Activated CD4-positive, alpha-beta T cell treated with anti-CD3 and anti-CD28 coated beads for 36 hours (primary cell): ENCODE data around the gene SRRD. TPM values are rescaled to one million over a fixed set of nuclear protein-coding genes. Genes with fewer than 3 reads are reported as not detected.
A peak's percentile ranks its signal among the peaks of the same experiment; 100 is the strongest.

Experiments used
- ATAC-seq: fragments of 200-7000 bp; cut with Tn5 transposase; one replicate; pipeline ENCODE4 v1.10.0; 2021; ENCODE audit warnings: mild to moderate bottlenecking, moderate library complexity
- CTCF ChIA-PET: fragments of 350-600 bp; sonication (Branson Sonifier 250); formaldehyde crosslinking; loops from one replicate; lab custom pipeline; 2021; ENCODE audit warnings: antibody characterized with exemption; lab: Charles Lee
- POLR2A ChIA-PET: fragments of 350-600 bp; sonication (Branson Sonifier 250); formaldehyde crosslinking; loops from one replicate; lab custom pipeline; 2021; ENCODE audit warnings: antibody characterized with exemption, inconsistent platforms; lab: Charles Lee
- DNase-seq: peaks from one replicate; pipeline ENCODE4 v3.0.0-alpha.2; 2020
- H3K27ac Mint-ChIP-seq: one replicate; pipeline ENCODE4 v1.8.0; 2021; ENCODE audit warnings: mixed read lengths
- H3K27me3 Mint-ChIP-seq: one replicate; pipeline ENCODE4 v1.8.0; 2021; ENCODE audit warnings: mixed read lengths
- H3K36me3 Mint-ChIP-seq: one replicate; pipeline ENCODE4 v1.8.0; 2021; ENCODE audit warnings: low read depth, mixed read lengths
- H3K4me1 Mint-ChIP-seq: one replicate; pipeline ENCODE4 v1.8.0; 2021; ENCODE audit warnings: mixed read lengths
- H3K4me3 Mint-ChIP-seq: one replicate; pipeline ENCODE4 v1.8.0; 2021; ENCODE audit warnings: mild to moderate bottlenecking, moderate library complexity, mixed read lengths
- H3K9me3 Mint-ChIP-seq: one replicate; pipeline ENCODE4 v1.8.0; 2021; ENCODE audit warnings: low read depth, mixed read lengths
- intact Hi-C, 2 experiments: fragments of 100-400 bp; cut with DNase I in 1 of 2; cut with micrococcal nuclease in 1 of 2; formaldehyde crosslinking; loops; one replicate each; pipeline versions ENCODE4 v1.14.2 to v1.15.1; 2022 to 2024; cut with DNase I, micrococcal nuclease
- total RNA-seq, 2 experiments: library from RNA; stranded (reverse); gene quantifications; one replicate each; pipeline ENCODE4 v1.2.3, GENCODE V29; 2021

The SRRD gene
- total RNA-seq, 2 experiments from 2014 or later, result 17.5 to 28.5 TPM

- Mint-ChIP-seq H3K9me3 (no peaks in the 10 kb centered on the region), H3K4me1 (peaks cover 15% of the 10 kb centered on the region), H3K36me3 (peaks cover 14% of the 10 kb centered on the region), H3K27me3 (no peaks in the 10 kb centered on the region), H3K4me3 (no peak overlapping the region), H3K27ac (no peak overlapping the region)
- CTCF ChIA-PET, result interaction anchor here (0.7 to 1.2 kb wide), 2 partner anchors 14 to 175 kb away, joined by 3 to 6 read pairs; no protein-coding TSS in a partner anchor
- POLR2A ChIA-PET, result no interaction called here
- intact Hi-C loops, result no loop called here
- ATAC-seq (no peak), DNase-seq (no peak)
Measured at GRCh38 chr22:26536056-26536761, 52.5 kb downstream of the SRRD start.

- ChIA-PET CTCF (interaction anchor here (0.7 to 1.2 kb wide), 2 partner anchors 14 to 175 kb away, joined by 3 to 6 read pairs; no protein-coding TSS in a partner anchor), POLR2A (no interaction called here)
- H3K36me3 Mint-ChIP-seq, result peaks cover 13% of the 10 kb centered on the region
- no peak for DNase-seq
- H3K4me1 Mint-ChIP-seq, result peaks cover 15% of the 10 kb centered on the region
- H3K27ac Mint-ChIP-seq, result no peak overlapping the region
- no peaks in the 10 kb centered on the region for H3K9me3 Mint-ChIP-seq
- ATAC-seq, result no peak
- H3K27me3 Mint-ChIP-seq, result no peaks in the 10 kb centered on the region
- intact Hi-C loops, result no loop called here
- no peak overlapping the region for H3K4me3 Mint-ChIP-seq
Measured at GRCh38 chr22:26536762-26537134, 53.1 kb downstream of the SRRD start.

DNA sequence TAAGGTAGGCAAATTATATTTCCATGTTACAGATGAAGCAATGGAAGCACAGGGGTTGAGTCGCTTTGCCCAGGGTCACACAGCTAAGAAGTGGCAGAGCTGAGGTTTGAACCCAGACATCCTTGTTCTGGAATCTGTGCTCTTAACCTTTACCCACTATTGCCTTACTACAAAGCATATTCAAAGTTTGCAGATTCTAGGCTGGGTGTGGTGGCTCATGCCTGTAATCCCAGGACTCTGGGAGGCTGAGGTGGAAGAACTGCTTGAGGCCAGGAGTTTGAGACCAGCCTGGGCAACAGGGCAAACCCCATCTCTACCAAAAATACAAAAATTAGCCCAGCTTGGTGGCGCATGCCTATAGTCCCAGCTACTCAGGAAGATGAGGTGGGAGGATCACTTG, 56.4 kb downstream of the SRRD start:
- peaks cover 7% of the 10 kb centered on the region for H3K4me1 Mint-ChIP-seq
- ATAC-seq (no peak), DNase-seq (no peak)
- ChIA-PET POLR2A (no interaction called here), CTCF (interaction anchor here (0.5 to 0.6 kb wide), 2 partner anchors 126 to 780 kb away, joined by 3 read pairs; no protein-coding TSS in a partner anchor)
- intact Hi-C loops, result no loop called here
- H3K27ac Mint-ChIP-seq, result no peak overlapping the region
- H3K4me3 Mint-ChIP-seq, result no peak overlapping the region
- peaks cover 14% of the 10 kb centered on the region for H3K36me3 Mint-ChIP-seq
- no peaks in the 10 kb centered on the region for H3K9me3 Mint-ChIP-seq
- no peaks in the 10 kb centered on the region for H3K27me3 Mint-ChIP-seq

- H3K36me3 Mint-ChIP-seq, result peaks cover 13% of the 10 kb centered on the region
- no peak for DNase-seq
- no peaks in the 10 kb centered on the region for H3K27me3 Mint-ChIP-seq
- no peak overlapping the region for H3K27ac Mint-ChIP-seq
- peaks cover 5% of the 10 kb centered on the region for H3K4me1 Mint-ChIP-seq
- no peak for ATAC-seq
- intact Hi-C loops, result no loop called here
- ChIA-PET CTCF (no interaction called here), POLR2A (no interaction called here)
- H3K9me3 Mint-ChIP-seq, result no peaks in the 10 kb centered on the region
- no peak overlapping the region for H3K4me3 Mint-ChIP-seq
Measured at GRCh38 chr22:26541167-26541819, 57.6 kb downstream of the SRRD start.

- DNase-seq, result no peak
- Mint-ChIP-seq H3K27me3 (no peaks in the 10 kb centered on the region), H3K4me1 (peaks cover 16% of the 10 kb centered on the region), H3K36me3 (peaks cover 20% of the 10 kb centered on the region), H3K9me3 (no peaks in the 10 kb centered on the region), H3K27ac (no peak overlapping the region), H3K4me3 (no peak overlapping the region)
- CTCF ChIA-PET, result no interaction called here
- POLR2A ChIA-PET, result no interaction called here
- intact Hi-C loops, result no loop called here
- ATAC-seq, result peak; percentile 21
Measured at GRCh38 chr22:26542831-26543230, 59.2 kb downstream of the SRRD start.

Other genes starting within 250 kb of the SRRD start
- gene ASPHD2, start 54.6 kb upstream of the SRRD start, total RNA-seq, result 10 to 100 TPM; 10.2 to 10.5 TPM
- 10 to 100 TPM; 49.3 to 60.9 TPM for gene HPS4, start 94 bp upstream of the SRRD start, total RNA-seq
- gene TFIP11, start 28.6 kb downstream of the SRRD start, total RNA-seq, result 10 to 100 TPM; 36.5 to 41.7 TPM
- gene TPST2, start 106.3 kb downstream of the SRRD start, total RNA-seq, result 10 to 100 TPM; 17.4 to 18.3 TPM
- not detected for gene CRYBB1, start 134.2 kb downstream of the SRRD start, total RNA-seq
- not detected for gene CRYBA4, start 138.1 kb downstream of the SRRD start, total RNA-seq
- 10 to 100 TPM; 18.5 to 19.7 TPM for gene MIAT, start 173.7 kb downstream of the SRRD start, total RNA-seq